ENCODE measurements around the gene CDHR2.
A peak's percentile ranks its signal among the peaks of the same experiment; 100 is the strongest.
"Not testable (repeated sequence)": the region's sequence is repeated elsewhere in the genome, so short reads cannot be mapped to it uniquely, and the experiment has no call there.

CDHR2 gene

DNA sequence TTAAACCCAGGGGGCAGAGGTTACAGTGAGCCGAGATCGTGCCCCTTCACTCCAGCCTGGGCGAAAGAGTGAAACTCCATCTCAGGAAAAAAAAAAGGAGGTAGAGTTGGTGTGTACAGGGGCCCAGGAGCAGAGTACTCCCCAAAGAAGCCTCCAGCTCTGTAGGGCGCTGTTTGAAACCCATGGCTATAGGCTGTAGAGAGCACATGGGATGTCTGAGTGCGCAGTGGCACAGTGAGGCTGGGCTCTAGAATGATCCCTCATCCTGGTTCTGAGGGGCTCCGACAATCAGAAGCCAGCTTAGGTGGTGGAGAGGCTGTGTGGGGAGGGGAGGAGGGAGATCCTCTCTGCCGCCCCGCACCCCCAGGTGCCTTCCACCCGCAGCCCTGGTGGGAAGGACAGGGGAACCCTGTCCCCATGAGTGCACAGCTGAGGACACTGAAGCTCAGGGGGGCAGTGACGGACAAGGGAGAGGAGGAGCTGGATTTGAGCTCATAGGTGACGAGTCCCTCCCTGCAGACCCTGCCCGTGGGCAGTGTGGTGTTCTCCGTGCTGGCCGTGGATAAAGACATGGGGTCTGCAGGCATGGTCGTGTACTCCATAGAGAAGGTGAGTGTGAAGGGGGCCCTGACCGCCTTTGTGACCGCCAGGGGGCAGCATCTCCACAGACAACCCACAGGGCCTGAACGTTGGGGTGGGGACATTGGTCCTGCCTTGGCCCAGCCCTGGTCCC is 24.6 kb downstream of the CDHR2 start:
- DNase-seq (ENCODE audit: low spot score): peak; percentile 52

DNA sequence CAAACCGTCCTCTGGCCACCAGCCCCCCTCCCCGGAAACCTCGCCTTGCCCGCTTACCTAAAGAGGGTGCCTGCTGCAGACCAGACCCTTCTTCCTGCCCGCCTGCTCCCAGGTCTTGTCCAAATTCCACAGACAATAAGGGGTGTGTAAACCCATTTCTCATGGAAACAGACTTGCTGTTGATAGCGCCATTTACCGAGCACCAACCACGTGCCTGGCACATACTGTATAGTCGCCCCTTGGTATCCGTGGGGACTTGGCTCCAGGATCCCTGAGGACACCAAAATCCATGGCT is 25.1 kb downstream of the CDHR2 start:
- no peak for DNase-seq (ENCODE audit: low spot score)

DNA sequence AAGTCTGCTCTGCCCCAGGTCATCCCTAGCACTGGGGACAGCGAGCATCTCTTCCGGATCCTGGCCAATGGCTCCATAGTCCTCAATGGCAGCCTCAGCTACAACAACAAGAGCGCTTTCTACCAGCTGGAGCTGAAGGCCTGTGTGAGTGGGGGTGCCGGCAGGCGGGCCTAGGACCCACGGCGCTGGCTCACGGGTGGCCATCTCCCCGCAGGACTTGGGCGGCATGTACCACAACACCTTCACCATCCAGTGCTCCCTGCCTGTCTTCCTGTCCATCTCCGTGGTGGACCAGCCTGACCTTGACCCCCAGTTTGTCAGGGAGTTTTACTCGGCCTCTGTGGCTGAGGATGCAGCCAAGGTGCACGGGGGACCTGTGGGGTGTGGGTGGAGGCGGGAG is 25.9 kb downstream of the CDHR2 start:
- no peak for DNase-seq (ENCODE audit: low spot score)

DNA sequence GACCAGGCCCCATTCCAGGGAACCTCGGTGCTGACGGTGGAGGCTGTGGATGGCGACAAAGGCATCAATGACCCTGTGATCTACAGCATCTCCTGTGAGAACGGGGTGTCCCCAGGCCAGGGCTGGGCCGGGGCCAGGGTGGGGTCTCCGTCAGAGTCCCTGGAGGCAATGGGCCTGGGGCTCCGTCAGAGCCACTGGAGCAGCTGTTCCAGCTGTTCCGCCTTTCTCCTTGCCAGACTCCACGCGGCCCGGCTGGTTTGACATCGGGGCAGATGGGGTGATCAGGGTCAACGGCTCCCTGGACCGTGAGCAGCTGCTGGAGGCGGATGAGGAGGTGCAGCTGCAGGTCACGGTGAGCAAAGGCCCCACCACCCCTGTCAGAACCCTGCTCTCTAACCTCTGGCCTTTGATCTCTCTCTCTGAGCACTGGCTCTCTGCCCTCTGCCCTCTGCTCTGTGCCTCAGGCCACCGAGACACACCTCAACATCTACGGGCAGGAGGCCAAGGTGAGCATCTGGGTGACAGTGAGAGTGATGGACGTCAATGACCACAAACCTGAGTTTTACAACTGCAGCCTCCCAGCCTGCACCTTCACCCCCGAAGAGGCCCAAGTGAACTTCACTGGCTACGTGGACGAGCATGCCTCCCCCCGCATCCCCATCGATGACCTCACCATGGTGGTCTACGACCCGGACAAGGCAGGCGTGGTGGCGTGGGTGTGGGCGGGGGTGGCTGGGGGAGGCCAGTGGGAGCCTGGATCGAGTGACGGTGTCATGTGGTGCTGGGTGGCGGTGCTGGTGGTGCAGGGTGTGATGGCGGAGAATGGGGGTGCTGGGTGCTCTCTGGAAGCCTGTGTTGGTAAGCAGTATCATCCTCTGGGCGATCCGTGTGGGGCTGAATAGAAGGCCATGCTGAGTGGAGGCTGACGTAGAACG is 26.6 kb downstream of the CDHR2 start:
- no peak for DNase-seq (ENCODE audit: low spot score)

DNA sequence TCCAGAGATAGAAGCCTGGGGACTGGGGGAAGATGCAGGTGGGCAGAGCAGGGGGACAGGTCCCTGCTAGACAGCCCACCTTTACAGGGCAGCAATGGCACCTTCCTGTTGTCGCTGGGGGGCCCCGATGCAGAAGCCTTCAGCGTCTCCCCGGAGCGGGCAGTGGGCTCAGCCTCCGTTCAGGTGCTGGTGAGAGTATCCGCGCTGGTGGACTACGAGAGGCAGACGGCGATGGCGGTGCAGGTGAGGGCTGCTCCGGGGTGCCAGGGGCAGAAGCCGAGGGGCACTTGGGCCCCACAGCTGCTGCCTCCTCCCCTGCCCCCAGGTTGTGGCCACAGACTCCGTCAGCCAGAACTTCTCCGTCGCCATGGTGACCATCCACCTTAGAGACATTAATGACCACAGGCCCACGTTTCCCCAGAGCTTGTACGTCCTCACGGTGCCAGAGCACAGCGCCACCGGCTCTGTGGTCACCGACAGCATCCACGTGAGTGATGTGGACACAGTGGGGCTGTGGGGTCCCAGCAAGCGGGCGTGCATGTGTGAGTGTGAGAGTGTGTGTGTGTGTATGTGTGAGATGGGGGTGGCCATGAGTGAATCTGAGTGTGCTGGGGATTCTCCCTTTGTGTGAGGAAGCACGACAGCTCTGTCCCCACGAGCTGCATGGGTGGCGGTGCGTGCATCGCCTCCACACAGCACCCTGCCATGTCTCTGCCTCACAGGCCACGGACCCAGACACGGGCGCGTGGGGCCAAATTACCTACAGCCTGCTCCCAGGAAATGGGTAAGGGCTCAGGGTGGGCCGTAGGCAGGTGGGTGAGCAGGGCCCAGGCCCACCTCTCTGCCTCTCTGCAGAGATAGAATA is 28.4 kb downstream of the CDHR2 start:
- no peak for DNase-seq (ENCODE audit: low spot score)

DNA sequence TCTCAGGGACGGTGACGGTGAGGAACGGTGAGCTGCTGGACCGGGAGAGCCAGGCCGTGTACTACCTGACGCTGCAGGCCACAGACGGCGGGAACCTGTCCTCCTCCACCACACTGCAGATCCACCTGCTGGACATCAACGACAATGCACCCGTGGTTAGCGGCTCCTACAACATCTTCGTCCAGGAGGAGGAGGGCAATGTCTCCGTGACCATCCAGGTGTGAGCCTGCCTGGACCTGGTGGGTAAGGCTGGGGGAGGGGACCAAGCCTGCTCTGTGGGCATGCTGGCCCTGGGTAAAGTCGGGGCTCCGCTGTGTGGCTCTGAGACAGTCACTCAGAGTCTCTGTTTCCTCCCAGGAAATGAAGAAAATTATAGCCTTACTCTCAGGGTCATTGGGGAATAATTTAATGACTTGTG is 29.3 kb downstream of the CDHR2 start:
- no peak for DNase-seq (ENCODE audit: low spot score)

DNA sequence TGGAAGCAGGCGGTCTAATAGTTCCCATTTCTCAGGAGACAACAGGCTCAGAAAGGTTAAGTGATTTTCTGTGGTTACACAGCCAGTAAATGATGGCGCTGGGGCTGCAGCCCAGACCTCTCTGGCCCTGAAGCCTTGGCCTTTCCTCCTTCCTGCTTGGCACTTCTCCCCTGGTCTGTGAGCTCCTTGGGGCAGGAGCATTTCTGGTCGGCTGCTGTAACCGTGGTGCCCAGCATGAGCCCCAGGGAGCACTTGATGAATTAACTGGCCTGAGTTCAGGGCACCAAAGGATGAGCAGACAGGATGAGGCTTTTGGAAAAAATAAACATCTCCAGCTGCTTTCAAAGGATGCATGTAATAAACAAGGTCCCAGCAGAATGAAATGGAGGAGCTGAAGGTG is 30.2 kb downstream of the CDHR2 start:
- DNase-seq (ENCODE audit: low spot score): no peak

DNA sequence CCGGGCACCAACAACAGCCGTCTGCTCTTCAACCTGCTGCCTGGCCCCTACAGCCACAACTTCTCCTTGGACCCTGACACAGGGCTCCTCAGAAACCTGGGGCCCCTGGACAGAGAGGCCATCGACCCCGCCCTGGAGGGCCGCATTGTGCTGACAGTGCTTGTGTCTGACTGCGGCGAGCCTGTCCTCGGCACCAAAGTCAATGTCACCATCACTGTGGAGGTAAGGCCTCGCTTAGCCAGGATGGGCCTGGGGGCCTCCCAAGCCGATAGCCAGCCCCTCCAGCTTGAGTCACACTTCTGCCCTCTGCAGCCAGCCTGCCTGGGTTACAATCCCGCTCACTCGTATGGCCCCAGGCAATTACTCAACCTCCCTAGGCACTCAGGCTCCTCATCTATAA is 32.2 kb downstream of the CDHR2 start:
- no peak for DNase-seq (ENCODE audit: low spot score)

DNA sequence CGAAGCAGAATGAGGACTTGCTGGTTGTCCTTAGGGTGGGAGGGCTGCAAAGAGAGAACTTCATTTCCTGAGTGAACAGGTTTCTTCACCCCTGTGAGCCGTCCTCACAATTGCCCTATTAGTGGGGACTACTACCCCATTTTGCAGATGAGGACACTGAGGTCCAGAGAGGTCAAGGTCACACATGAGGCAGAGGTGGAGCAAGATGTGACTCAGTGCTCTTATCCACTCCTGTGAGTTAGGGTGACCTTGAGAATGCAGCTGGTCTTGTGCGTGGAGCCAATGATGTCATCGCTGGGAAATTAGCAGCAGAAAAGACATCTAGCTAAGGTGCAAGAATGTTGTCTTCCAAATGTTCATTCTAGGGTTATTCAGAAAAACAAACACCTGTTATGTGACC is 33.9 kb downstream of the CDHR2 start:
- DNase-seq (ENCODE audit: low spot score): no peak

DNA sequence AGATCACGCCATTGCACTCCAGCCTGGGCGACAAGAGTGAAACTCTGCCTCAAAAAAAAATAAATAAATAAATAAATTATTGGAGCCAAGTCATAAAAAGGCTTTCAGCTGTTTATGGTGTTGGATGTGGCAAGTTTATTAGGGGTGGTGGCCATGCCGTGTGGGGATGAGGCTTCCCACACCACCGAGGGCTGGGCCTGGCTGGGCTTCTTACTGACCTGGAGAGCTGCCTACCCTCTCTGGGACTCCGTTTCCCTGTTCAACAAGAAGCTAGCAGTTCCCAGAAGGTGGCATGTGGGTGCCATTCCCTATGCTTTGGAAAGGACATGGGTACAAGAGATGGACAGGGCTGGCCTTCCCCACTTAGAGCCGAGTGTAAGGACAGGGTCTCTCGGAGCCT is 38.3 kb downstream of the CDHR2 start:
- no peak for DNase-seq (ENCODE audit: low spot score)

DNA sequence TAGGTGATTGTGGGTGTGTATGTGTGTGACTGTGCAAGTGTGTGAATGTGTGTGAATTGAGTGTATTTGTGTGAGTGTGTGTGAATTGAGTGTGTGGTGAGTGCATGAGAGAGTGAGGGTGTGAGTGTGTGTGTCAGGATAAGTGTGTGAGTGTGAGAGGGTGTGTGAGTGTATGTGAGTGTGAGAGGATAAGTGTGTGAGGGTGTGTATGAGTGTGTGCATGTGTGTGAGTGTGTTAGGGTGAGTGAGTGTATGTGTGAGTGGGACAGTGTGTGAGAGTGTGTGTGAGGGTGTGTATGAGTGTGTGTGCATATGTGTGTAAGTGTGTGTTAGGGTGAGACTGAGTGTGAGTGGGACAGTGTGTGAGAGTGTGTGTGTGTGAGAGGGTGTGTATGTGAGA is 39.2 kb downstream of the CDHR2 start:
- no peak for DNase-seq (ENCODE audit: low spot score)

DNA sequence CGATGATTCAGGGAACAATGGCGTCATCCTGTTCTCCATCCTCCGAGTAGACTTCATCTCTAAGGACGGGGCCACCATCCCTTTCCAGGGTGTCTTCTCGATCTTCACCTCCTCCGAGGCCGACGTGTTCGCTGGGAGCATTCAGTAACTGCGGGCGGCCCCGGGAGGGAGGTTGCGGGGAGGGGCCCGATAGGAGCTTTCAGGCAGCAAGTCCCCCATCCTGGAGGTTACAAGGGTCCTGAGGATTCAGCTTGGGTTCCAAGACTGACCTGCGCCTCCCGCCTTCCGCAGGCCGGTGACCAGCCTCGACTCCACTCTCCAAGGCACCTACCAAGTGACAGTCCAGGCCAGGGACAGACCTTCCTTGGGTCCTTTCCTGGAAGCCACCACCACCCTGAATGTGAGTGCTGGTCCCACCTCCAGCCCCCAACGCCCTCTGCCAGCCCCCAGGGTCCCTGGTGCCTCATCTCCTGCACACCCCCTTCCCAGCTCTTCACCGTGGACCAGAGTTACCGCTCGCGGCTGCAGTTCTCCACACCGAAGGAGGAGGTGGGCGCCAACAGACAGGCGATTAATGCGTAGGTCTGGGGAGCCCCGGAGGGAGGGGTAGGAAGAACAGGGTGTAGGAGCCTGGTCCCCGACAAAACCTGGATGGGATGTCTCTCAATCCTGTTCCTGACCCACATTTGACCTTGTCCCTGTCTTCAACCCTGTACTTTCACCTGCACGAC is 40.1 kb downstream of the CDHR2 start:
- DNase-seq (ENCODE audit: low spot score): no peak

DNA sequence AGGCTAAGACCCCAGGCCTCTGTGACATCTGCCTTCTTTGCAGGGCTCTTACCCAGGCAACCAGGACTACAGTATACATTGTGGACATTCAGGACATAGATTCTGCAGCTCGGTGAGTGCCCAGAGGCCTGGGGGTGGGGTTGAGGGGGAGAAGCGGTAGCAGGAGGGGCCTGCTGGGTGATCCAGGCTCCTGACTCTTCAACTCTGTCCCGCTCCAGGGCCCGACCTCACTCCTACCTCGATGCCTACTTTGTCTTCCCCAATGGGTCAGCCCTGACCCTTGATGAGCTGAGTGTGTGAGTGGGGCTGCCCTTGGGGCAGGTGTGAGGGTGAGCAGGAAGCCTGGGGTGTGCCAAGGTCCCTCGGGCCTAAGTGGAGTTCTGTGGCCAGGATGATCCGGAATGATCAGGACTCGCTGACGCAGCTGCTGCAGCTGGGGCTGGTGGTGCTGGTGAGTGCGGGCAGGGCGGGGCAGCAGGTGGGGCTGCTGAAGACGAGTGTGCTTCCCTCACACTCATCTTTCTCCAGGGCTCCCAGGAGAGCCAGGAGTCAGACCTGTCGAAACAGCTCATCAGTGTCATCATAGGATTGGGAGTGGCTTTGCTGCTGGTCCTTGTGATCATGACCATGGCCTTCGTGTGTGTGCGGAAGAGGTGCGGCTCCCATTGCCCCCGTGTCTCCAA is 41.0 kb downstream of the CDHR2 start:
- no peak for DNase-seq (ENCODE audit: low spot score)

DNA sequence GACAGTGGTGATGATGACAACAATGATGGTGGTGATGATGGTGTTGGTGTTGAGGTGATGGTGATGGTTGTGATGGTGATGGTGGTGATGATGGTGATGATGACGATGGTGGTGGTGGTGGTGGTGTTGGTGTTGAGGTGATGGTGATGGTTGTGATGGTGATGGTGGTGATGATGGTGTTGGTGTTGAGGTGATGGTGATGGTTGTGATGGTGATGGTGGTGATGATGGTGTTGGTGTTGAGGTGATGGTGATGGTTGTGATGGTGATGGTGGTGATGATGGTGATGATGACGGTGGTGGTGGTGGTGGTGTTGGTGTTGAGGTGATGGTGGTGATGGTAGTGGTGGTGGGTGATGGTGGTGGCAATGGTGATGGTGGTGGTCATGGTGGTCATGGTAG is 42.5 kb downstream of the CDHR2 start:
- not testable (repeated sequence) for DNase-seq (ENCODE audit: low spot score)

DNA sequence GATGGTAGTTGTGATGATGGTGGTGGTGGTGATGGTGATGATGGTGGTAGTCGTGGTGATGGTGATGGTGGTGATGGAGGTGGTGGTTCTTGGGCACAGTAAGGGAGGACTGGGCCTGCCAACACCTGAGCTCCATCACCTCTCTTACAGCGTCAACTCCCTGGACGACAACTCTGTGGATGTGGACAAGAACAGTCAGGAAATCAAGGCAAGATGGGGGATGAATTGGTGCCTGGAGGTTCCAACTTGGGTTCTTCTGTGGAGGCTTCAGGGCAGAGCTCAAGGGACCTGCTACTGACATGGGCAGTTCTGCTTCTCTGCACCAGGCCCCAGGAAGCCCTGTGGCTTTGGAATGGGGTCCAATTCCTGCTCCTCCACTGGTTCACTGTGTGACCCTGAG is 43.4 kb downstream of the CDHR2 start:
- DNase-seq (ENCODE audit: low spot score): no peak

DNA sequence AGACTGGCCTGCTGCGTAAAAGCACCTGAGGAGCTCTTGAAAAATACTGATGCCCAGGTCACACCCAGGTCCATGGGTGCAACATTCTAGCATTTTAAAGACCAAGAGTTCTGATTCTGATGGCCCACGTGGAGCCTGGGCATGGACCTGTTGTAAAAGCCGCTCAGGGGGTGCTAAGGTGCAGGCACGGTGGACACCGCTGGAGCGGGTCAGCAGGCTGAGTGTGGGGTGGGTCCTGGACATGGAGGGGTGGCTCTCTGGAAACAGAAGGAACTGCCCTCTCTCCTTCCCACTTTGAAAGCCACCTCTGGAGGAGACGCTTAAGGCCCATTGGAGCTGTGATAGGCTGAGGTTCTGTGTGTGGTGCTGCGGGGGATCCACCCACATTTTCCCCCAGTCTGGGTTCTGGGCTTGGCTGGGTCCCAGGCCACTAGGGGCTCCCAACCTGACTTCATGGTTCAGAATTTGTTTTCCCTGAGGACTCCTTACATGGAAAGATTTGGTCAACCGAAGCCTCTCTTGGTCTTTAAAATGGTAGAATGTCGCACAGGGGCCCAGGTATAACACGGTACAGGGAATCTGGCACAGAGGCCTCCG is 44.2 kb downstream of the CDHR2 start:
- DNase-seq (ENCODE audit: low spot score): no peak

DNA sequence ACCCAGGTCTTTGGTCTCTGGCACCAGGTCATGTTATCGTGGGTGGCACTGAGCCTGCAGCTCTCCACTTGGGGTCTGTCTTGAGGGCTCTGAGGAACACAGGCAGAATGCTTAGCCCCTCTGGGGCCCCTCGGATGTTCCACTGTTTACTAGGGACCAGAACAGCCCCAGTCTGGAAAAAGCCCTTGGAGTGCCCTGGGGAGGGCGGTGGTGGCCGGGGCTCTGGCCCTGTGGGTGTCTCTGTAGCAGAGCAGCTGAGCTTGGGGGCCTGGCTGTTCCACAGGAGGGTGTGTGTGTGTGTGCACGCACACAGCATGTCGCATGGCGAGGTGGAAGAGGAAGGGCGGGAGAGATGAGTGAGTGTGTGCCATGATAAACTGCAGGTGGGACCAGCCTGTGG is 45.4 kb downstream of the CDHR2 start:
- DNase-seq (ENCODE audit: low spot score): no peak

DNA sequence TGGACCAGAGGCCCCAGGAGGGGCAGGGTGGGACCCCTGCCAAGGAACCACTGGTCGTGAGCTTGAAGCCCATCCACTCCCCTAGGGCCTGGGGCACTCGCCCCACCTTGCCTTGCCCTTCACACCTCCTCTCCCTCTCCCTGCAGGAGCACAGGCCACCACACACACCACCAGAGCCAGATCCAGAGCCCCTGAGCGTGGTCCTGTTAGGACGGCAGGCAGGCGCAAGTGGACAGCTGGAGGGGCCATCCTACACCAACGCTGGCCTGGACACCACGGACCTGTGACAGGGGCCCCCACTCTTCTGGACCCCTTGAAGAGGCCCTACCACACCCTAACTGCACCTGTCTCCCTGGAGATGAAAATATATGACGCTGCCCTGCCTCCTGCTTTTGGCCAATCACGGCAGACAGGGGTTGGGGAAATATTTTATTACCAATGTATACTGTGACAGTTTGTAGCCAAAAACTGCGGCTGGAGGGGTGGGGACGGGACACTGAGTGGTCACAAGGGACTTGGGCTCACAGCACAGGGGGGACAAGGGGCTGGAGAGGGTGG is 46.3 kb downstream of the CDHR2 start:
- no peak for DNase-seq (ENCODE audit: low spot score)

DNA sequence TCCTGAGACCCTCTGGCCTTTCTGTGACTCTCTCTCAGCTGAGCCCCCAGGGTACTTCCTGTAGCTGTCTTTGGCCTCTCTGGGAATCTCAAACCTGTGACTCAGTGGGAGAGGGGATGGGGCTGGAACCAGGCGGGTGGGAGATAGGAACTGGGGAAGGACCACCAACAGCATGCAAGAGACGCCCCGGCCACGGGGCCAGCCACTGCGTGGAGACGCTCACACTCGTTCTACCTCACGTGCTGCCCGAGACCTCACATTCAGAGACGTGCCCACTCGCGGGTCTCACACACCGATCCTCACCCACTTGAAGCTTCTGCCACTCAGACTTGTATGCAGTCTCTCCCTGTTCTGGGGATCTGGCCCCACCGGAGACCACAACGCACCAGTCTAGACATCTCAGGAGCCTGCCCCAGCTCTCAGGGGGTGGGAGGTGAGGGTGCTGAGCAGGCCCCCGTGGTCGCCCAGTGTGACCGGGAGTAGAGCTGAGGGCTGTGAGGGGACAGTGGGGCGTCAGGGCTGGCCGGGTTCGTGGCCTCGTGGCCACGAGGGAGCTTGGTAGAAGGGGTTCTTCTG is 47.0 kb downstream of the CDHR2 start:
- DNase-seq (ENCODE audit: low spot score): no peak

DNA sequence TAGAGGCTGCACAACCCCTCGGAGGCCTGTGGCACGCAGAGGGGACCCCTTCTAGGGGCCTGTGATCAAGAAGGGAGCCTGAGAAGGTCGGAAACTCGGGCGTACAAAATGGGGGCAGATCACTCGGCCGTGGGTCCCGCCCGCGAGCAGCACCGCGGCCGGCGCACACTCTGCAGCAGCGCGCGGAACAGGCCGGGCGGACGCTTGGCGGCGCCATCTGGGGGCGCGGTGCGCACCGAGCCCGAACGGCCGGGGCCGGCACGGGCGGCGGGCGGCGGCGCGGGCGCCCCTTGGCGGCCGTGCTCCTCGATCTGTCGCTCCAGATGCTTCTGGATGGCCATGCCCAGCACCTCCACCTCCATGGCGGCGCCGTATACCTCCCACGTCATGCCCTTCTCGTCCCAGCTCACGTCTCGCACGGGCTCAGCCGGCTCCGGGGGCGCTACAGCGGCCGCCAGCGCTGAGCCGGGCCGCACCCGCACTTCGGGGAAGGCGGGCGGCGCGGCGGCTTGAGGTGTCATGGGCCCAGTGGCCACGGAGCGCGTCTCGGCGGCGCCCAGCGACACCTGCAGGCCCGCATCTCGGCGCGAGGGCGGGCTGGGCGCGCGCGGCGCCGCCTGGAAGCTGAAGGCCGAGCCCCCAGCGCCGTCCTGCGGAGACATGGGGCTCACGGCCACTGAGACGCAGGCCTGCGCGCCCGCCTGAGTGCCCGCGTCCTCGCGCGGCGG is 47.7 kb downstream of the CDHR2 start:
- no peak for DNase-seq (ENCODE audit: low spot score)

Measured in globus pallidus (tissue), 1 donor.